Mesendoderm (in vitro differentiated cells): ENCODE data around the gene OR7A17. TPM values are rescaled to one million over a fixed set of nuclear protein-coding genes. Genes with fewer than 3 reads are reported as not detected.

Source experiments
- small RNA-seq: library from polyadenylated mRNA; stranded (forward); fragments of <200 nt; extraction: miRNeasy Mini kit (QIAGEN cat#:217004); gene quantifications from one replicate; pipeline ENCODE3, GENCODE V24; 2013; ENCODE audit not compliant: insufficient read depth

Gene OR7A17

Small RNAs within 50 kb of the gene (small RNA-seq; reads per million reads assigned to genes)
- gene OR7A18P, result not detected
